Endothelial cell of umbilical vein (primary cell): Measurements from ENCODE around the gene SVIL. TPM values are rescaled to one million over a fixed set of nuclear protein-coding genes. Genes with fewer than 3 reads are reported as not detected.

Experiments
- BruUV-seq: library from RNA; stranded (reverse); fragments of 400-500 nt; replicated peaks from 2 replicates; lab custom pipeline; 2021; lab: Mats Ljungman, UMichigan
- CTCF ChIA-PET: fragments of 300-600, 350-600 bp; sonication (Branson Sonifier 250); formaldehyde crosslinking; loops from one replicate; lab custom pipeline; 2021; ENCODE audit warnings: antibody characterized with exemption, inconsistent platforms; lab: Charles Lee
- POLR2A ChIA-PET: fragments of 300-600, 350-600 bp; sonication (Branson Sonifier 250); formaldehyde crosslinking; loops from one replicate; lab custom pipeline; 2021; ENCODE audit warnings: antibody characterized with exemption, inconsistent platforms; lab: Charles Lee
- DNase-seq: peaks from one replicate; pipeline ENCODE4 v3.0.0-alpha.2; 2011; ENCODE audit warnings: low read depth, low spot score
- FAIRE-seq: peaks from 2 replicates; lab custom pipeline; 2011; peaks lifted over from hg19 to GRCh38; lab: Jason Lieb, UNC
- H2AFZ ChIP-seq: 2 replicates; pipeline ENCODE4 v1.6.0; 2012; ENCODE audit warnings: low read depth, low read length, control low read depth, inconsistent platforms
- H3K27ac ChIP-seq: 2 replicates; pipeline ENCODE4 v1.5.1; 2011; ENCODE audit warnings: low read depth, mild to moderate bottlenecking, control low read depth, low read length, moderate library complexity; ENCODE audit not compliant: insufficient read depth
- H3K27me3 ChIP-seq, 2 experiments: 2 replicates each; pipeline versions ENCODE4 v1.6.0 to v1.6.1; 2011; ENCODE audit warnings: low read length in 2 of 2, mixed read lengths in 1 of 2; ENCODE audit not compliant: control insufficient read depth in 2 of 2, insufficient read depth in 2 of 2
- H3K36me3 ChIP-seq, 2 experiments: 2 replicates in 1 of 2; 3 replicates in 1 of 2; pipeline ENCODE4 v1.5.1; 2011; ENCODE audit warnings: low read length in 2 of 2, mild to moderate bottlenecking in 1 of 2, moderate library complexity in 1 of 2; ENCODE audit not compliant: control insufficient read depth in 2 of 2, insufficient read depth in 2 of 2; ENCODE audit errors: extremely low read depth in 1 of 2
- H3K4me1 ChIP-seq: 3 replicates; pipeline ENCODE4 v1.5.1; 2011; ENCODE audit warnings: mild to moderate bottlenecking, low read length; ENCODE audit not compliant: control insufficient read depth, insufficient read depth; ENCODE audit errors: extremely low read depth
- H3K4me2 ChIP-seq: 2 replicates; pipeline ENCODE4 v1.6.1; 2011; ENCODE audit warnings: low read length, control low read depth, mixed read lengths; ENCODE audit not compliant: insufficient read depth
- H3K4me3 ChIP-seq, 3 experiments: fragments of 200-600 bp in 1 of 3; sonication (generic), shearing (Covaris generic) in 1 of 3; replicated peaks in 1 of 3; 2 replicates each; pipeline ENCODE4 v1.5.1; 2011 to 2016; ENCODE audit warnings: control low read depth in 3 of 3, low read length in 3 of 3, mild to moderate bottlenecking in 2 of 3, inconsistent platforms in 1 of 3, low read depth in 1 of 3, moderate library complexity in 1 of 3; ENCODE audit not compliant: insufficient read depth in 1 of 3
- H3K79me2 ChIP-seq: 2 replicates; pipeline ENCODE4 v1.6.0; 2012; ENCODE audit warnings: low read length, inconsistent platforms; ENCODE audit not compliant: control insufficient read depth, insufficient read depth
- H3K9ac ChIP-seq: replicated peaks from 2 replicates; pipeline ENCODE3; 2011; ENCODE audit warnings: low read length, control low read depth; ENCODE audit not compliant: insufficient read depth; ENCODE audit errors: extremely low read depth
- H3K9me1 ChIP-seq: replicated peaks from 3 replicates; pipeline ENCODE4 v1.6.0; 2011; ENCODE audit warnings: mild to moderate bottlenecking, low read length; ENCODE audit not compliant: control insufficient read depth, insufficient read depth; ENCODE audit errors: extremely low read depth
- H3K9me3 ChIP-seq: replicated peaks from 2 replicates; pipeline ENCODE4 v1.5.1; 2012; ENCODE audit warnings: low read length, inconsistent platforms; ENCODE audit not compliant: control insufficient read depth, insufficient read depth
- H4K20me1 ChIP-seq: replicated peaks from 2 replicates; pipeline ENCODE3; 2011; ENCODE audit warnings: mild to moderate bottlenecking, low read length; ENCODE audit not compliant: control insufficient read depth, insufficient read depth; ENCODE audit errors: extremely low read depth
- CTCF ChIP-seq, 2 donors: IDR thresholded peaks; 1 replicate in 1 of 2; 2 replicates in 1 of 2; pipeline ENCODE4 v1.5.1; 2011; ENCODE audit warnings: low read length in 2 of 2, mild to moderate bottlenecking in 2 of 2, moderate library complexity in 2 of 2, control low read depth in 1 of 2, inconsistent platforms in 1 of 2, low read depth in 1 of 2; ENCODE audit not compliant: insufficient read depth in 1 of 2; ENCODE audit errors: extremely low read depth in 1 of 2
- EZH2 ChIP-seq: IDR thresholded peaks from 2 replicates; pipeline ENCODE4 v1.6.1; 2012; ENCODE audit warnings: borderline replicate concordance, low read depth, mild to moderate bottlenecking, moderate library complexity, low read length, inconsistent platforms; ENCODE audit not compliant: severe bottlenecking
- FOS ChIP-seq: IDR thresholded peaks from 2 replicates; pipeline ENCODE4 v1.6.1; 2011; ENCODE audit warnings: mild to moderate bottlenecking, low read length, moderate library complexity, borderline replicate concordance; ENCODE audit not compliant: insufficient read depth
- JUN ChIP-seq: IDR thresholded peaks from 2 replicates; pipeline ENCODE4 v1.6.1; 2011; ENCODE audit warnings: borderline replicate concordance, low read depth; ENCODE audit not compliant: insufficient read length, insufficient read depth
- MYC ChIP-seq: IDR thresholded peaks from one replicate; pipeline ENCODE4 v1.6.1; 2011; ENCODE audit warnings: mild to moderate bottlenecking, low read depth, low read length
- POLR2A ChIP-seq: IDR thresholded peaks from 2 replicates; pipeline ENCODE4 v1.6.1; 2012; ENCODE audit warnings: low read depth, mild to moderate bottlenecking, control low read depth, low read length
- POLR2AphosphoS5 ChIP-seq: IDR thresholded peaks from 2 replicates; pipeline ENCODE4 v1.6.1; 2012; ENCODE audit warnings: low read depth, mild to moderate bottlenecking, control low read depth, low read length, moderate library complexity; ENCODE audit not compliant: insufficient read depth
- dilution Hi-C: fragments of 300-500 bp; cut with MboI; formaldehyde crosslinking; loops from one replicate; pipeline ENCODE4 v1.15.0; 2019; ENCODE audit warnings: low sequenced_read_pairs; ENCODE audit not compliant: extremely low pct_ligation_motif_present
- intact Hi-C: fragments of 100-400 bp; cut with micrococcal nuclease; formaldehyde crosslinking; loops from one replicate; pipeline ENCODE4 v1.10.0; 2022
- polyA plus RNA-seq, 4 experiments: library from polyadenylated mRNA; depleted of rRNA in 3 of 4; stranded (reverse) in 3 of 4; unstranded in 1 of 4; fragments of >200 nt; gene quantifications; 2 replicates each; pipeline versions ENCODE4 v1.2.1 to v1.2.3, GENCODE V29; 2011 to 2012; ENCODE audit warnings: missing spikeins in 1 of 4
- total RNA-seq: library from RNA; stranded (reverse); gene quantifications from 2 replicates; pipeline ENCODE4 v1.2.3, GENCODE V29; 2021

Gene SVIL
- total and polyA plus RNA-seq, 2 donors (not counting 3 experiments of a cell fraction or from before 2014, with no cell fraction given): 22.6 to 70.7 TPM

- H3K27me3 ChIP-seq: no peaks in the 10 kb centered on the region
- POLR2A ChIA-PET: no interaction called here
- CTCF ChIA-PET: no interaction called here
- no peak overlapping the region for H2AFZ ChIP-seq
- H3K4me3 ChIP-seq: no peak overlapping the region
- no TSS peak for BruUV-seq
- intact Hi-C loops: no loop called here
- H3K4me2 ChIP-seq: no peak overlapping the region
- H3K79me2 ChIP-seq: peaks cover 3% of the 10 kb centered on the region
- no peaks in the 10 kb centered on the region for H3K9me1 ChIP-seq
- H3K27ac ChIP-seq: no peak overlapping the region
- peaks cover 0 to 3% of the 10 kb centered on the region in 2 experiments for H3K36me3 ChIP-seq
- dilution Hi-C loops: no loop called here
- no peaks in the 10 kb centered on the region for H3K4me1 ChIP-seq
- DNase-seq: no peak
- TF ChIP-seq MYC (no peak), FOS (no peak), POLR2A (no peak), POLR2AphosphoS5 (no peak), JUN (no peak), EZH2 (no peak), CTCF (IDR thresholded peaks at IDR 0.05; ENCODE audit: extremely low read depth in 1 of 2, insufficient read depth in 1 of 2, low read depth in 1 of 2, low read length in 2 of 2) (no peak)
- H4K20me1 ChIP-seq: no peaks in the 10 kb centered on the region
- no peak for FAIRE-seq
- H3K9ac ChIP-seq: no peak overlapping the region
- no peaks in the 10 kb centered on the region for H3K9me3 ChIP-seq
These were observed 21.6 kb downstream of the SVIL start for GRCh38 chr10:29613196-29613595.

GRCh38 chr10:29612657-29613056 lies 22.1 kb downstream of the SVIL start:
- ChIA-PET POLR2A (no interaction called here), CTCF (no interaction called here)
- H3K4me3 ChIP-seq: no peak overlapping the region
- H3K4me1 ChIP-seq: no peaks in the 10 kb centered on the region
- no peaks in the 10 kb centered on the region for H3K27me3 ChIP-seq
- DNase-seq (no peak), FAIRE-seq (no peak)
- no peak for TF ChIP-seq MYC
- H3K9me1 ChIP-seq: no peaks in the 10 kb centered on the region
- H3K36me3 ChIP-seq: peaks cover 0 to 4% of the 10 kb centered on the region in 2 experiments
- no TSS peak for BruUV-seq
- H3K4me2 ChIP-seq: no peak overlapping the region
- H3K27ac ChIP-seq: no peak overlapping the region
- no peaks in the 10 kb centered on the region for H3K9me3 ChIP-seq
- H3K79me2 ChIP-seq: peaks cover 2% of the 10 kb centered on the region
- intact Hi-C loops: no loop called here
- H2AFZ ChIP-seq: no peak overlapping the region
- H3K9ac ChIP-seq: no peak overlapping the region
- dilution Hi-C loops: no loop called here
- no peaks in the 10 kb centered on the region for H4K20me1 ChIP-seq
